Thyroid gland (tissue), 4 donors: ENCODE data around the gene RASGRP4. TPM values are rescaled to one million over a fixed set of nuclear protein-coding genes. Genes with fewer than 3 reads are reported as not detected.
"Not testable (repeated sequence)": the region's sequence is repeated elsewhere in the genome, so short reads cannot be mapped to it uniquely, and the experiment has no call there.

Experiments used
- DNase-seq, 2 donors: peaks; one replicate each; pipeline ENCODE4 v3.0.0-alpha.2; 2019
- H3K27ac ChIP-seq, 3 donors: fragments of 200-600 bp; sonication (generic); 1 replicate in 2 of 3; 2 replicates in 1 of 3; pipeline ENCODE4 v1.5.1; 2016 to 2019; ENCODE audit warnings: mild to moderate bottlenecking in 1 of 3, moderate library complexity in 1 of 3
- H3K27me3 ChIP-seq: fragments of 200-600 bp; sonication (generic); one replicate; pipeline ENCODE4 v1.5.1; 2019
- H3K36me3 ChIP-seq, 2 donors: fragments of 200-600 bp; sonication (generic); one replicate each; pipeline ENCODE4 v1.5.1; 2016 to 2019
- H3K4me1 ChIP-seq, 2 donors: fragments of 200-600 bp; sonication (generic); one replicate each; pipeline ENCODE4 v1.5.1; 2017 to 2019
- H3K4me3 ChIP-seq, 3 donors: fragments of 200-600 bp; sonication (generic); replicated peaks in 1 of 3; 1 replicate in 2 of 3; 2 replicates in 1 of 3; pipeline ENCODE4 v1.5.1; 2016; ENCODE audit warnings: mild to moderate bottlenecking in 1 of 3
- H3K9me3 ChIP-seq: fragments of 200-600 bp; sonication (generic); one replicate; pipeline ENCODE4 v1.5.1; 2017
- CTCF ChIP-seq, 6 experiments: fragments of 200-600 bp in 3 of 6; fragments of 450-650 bp in 3 of 6; sonication (generic) in 3 of 6; IDR thresholded peaks; one replicate each; pipeline ENCODE4 v1.5.1; 2016 to 2019; ENCODE audit warnings: antibody characterized with exemption in 6 of 6, mild to moderate bottlenecking in 2 of 6, inconsistent platforms in 1 of 6, moderate library complexity in 1 of 6
- POLR2A ChIP-seq, 2 donors: fragments of 450-650 bp; IDR thresholded peaks; one replicate each; pipeline ENCODE4 v1.6.1; 2017; ENCODE audit warnings: antibody characterized with exemption in 2 of 2, mild to moderate bottlenecking in 2 of 2, moderate library complexity in 1 of 2
- WGBS, 2 donors: methylation state at CpG; one replicate each; pipeline ENCODE4 v1.1.5; 2017; 5-methylcytosine and 5-hydroxymethylcytosine counted together
- intact Hi-C: fragments of 100-400 bp; cut with DNase I; formaldehyde crosslinking; loops from one replicate; pipeline ENCODE4 v1.15.1; 2023
- total RNA-seq, 4 donors: library from RNA; depleted of rRNA; stranded (reverse); fragments of >200 nt; gene quantifications; one replicate each; pipeline ENCODE4 v1.2.3, GENCODE V29; 2016

The RASGRP4 gene
- total RNA-seq, 4 donors from 2014 or later, result 0.89 to 1.7 (median 1.2) TPM

DNA sequence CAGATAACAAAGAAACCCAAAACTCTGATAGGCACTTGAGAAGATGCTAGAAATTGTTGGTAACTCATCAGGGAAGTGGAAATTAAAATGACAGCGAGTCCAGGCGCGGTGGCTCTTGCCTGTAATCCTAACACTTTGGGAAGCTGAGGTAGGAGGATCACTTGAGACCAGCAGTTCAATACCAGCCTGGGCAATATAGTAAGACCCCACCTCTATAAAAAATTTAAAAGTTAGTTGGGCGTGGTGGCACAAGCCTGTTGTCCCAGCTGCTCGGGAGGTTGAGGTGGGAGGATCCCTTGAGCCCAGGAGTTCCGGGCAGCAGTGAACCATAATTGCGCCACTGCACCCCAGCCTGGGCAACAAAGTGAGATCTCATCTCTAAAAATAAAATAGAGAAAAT is 4.9 kb upstream of the RASGRP4 start:
- DNase-seq, result no peak

DNA sequence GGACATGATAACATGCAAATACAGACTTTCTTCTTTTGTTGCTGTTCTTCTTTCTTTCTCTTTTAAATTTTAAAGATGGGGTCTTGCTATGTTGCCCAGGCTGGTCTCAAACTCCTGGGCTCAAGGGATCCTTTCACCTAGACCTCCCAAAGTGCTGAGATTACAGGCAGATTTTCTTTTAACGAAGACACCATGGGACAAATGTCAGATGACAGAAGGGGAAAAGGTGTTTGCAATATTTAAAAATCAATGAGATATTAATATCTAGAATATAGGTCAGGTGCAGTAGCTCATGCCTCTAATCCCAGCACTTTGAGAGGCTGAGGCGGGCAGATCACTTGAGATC is 3.8 kb upstream of the RASGRP4 start:
- no peak for DNase-seq
- Histone ChIP-seq H3K27ac (no peak overlapping the region), H3K27me3 (no peaks in the 10 kb centered on the region), H3K4me1 (no peaks in the 10 kb centered on the region), H3K9me3 (no peaks in the 10 kb centered on the region), H3K4me3 (no peak overlapping the region), H3K36me3 (no peaks in the 10 kb centered on the region)
- TF ChIP-seq CTCF (IDR thresholded peaks at IDR 0.05), result no peak
- TF ChIP-seq POLR2A (IDR thresholded peaks at IDR 0.05), result no peak
- WGBS, 2 donors, result 77 to 95% methylated on average over 2 of the region's 2 CpGs
- intact Hi-C loops, result no loop called here

More for the DNA sequence above, 4.9 kb upstream of the RASGRP4 start:
- Histone ChIP-seq H3K4me3 (no peak overlapping the region), H3K27me3 (no peaks in the 10 kb centered on the region), H3K9me3 (no peaks in the 10 kb centered on the region), H3K27ac (no peak overlapping the region), H3K4me1 (no peaks in the 10 kb centered on the region), H3K36me3 (no peaks in the 10 kb centered on the region)
- TF ChIP-seq POLR2A (IDR thresholded peaks at IDR 0.05) (no peak), CTCF (IDR thresholded peaks at IDR 0.05) (no peak)
- intact Hi-C loops, result no loop called here
- 81 to 84% methylated on average over 7 of the region's 7 CpGs for WGBS, 2 donors

DNA sequence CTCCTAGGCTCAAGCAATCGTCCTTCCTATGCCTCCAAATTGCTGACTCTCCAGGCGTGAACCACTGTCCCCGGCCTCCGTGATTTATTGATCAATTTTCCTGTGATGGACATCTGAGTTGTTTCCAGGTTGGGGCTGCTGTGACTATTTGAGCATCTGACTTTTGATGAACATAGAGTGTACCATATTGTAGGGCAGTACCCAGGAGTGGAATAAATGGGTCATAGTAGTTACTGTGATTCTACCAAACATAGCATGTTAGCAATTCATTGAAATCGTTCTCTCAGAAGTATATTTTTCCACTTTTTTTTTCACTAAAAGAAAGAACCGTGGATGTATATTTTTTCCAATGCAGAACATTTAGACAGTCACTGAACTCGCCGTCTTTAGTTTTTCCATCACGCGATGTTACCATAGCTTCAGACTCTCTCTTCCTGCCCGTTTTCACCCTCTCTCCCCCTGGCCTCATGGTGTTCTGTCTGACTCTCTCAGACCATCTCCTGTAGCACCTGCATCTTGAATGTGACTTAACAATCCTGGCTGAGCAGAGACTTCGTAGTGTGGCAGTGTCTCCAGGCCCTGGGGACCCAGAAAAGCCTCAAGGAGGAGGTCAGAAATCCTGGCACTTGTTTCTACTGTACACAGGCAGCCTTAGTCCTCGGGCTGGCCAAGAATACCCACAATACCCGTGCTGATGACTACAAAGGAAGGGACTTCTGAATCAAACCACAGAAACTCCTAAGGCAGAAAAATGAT is 3.2 kb upstream of the RASGRP4 start:
- WGBS, 2 donors, result 58 to 66% methylated on average over 14 of the region's 14 CpGs
- no peak overlapping the region for H3K27ac ChIP-seq
- intact Hi-C loops, result no loop called here
- H3K27me3 ChIP-seq, result no peaks in the 10 kb centered on the region
- no peak for TF ChIP-seq POLR2A (IDR thresholded peaks at IDR 0.05)
- TF ChIP-seq CTCF (IDR thresholded peaks at IDR 0.05), result no peak
- H3K36me3 ChIP-seq, result no peaks in the 10 kb centered on the region
- no peak overlapping the region for H3K4me3 ChIP-seq
- no peaks in the 10 kb centered on the region for H3K9me3 ChIP-seq
- DNase-seq, result no peak
- no peaks in the 10 kb centered on the region for H3K4me1 ChIP-seq

GRCh38 chr19:38427035-38427677 is 1.1 kb upstream of the RASGRP4 start:
- intact Hi-C loops, H3K4me3 ChIP-seq, H3K9me3 ChIP-seq, H3K27ac ChIP-seq, DNase-seq, H3K4me1 ChIP-seq, H3K27me3 ChIP-seq, H3K36me3 ChIP-seq: not testable (repeated sequence)
- WGBS, 2 donors, result 65 to 70% methylated on average over 16 to 17 of the region's 17 CpGs

- 62 to 66% methylated on average over 4 to 7 of the region's 7 CpGs for WGBS, 2 donors
- TF ChIP-seq POLR2A (IDR thresholded peaks at IDR 0.05) (no peak), CTCF (IDR thresholded peaks at IDR 0.05) (no peak)
- H3K4me3 ChIP-seq, result no peak overlapping the region
These were observed 703 bp downstream of the RASGRP4 start for GRCh38 chr19:38425222-38425809.

More at GRCh38 chr19:38425222-38425809, 703 bp downstream of the RASGRP4 start:
- Histone ChIP-seq H3K36me3 (no peaks in the 10 kb centered on the region), H3K27me3 (no peaks in the 10 kb centered on the region), H3K9me3 (no peaks in the 10 kb centered on the region), H3K27ac (no peak overlapping the region), H3K4me1 (no peaks in the 10 kb centered on the region)
- intact Hi-C loops, result no loop called here
- no peak for DNase-seq
